Neural progenitor cell (in vitro differentiated cells): ENCODE measurements around the gene SSBP2. TPM values are rescaled to one million over a fixed set of nuclear protein-coding genes. Genes with fewer than 3 reads are reported as not detected.

Source experiments
- DNase-seq: peaks from one replicate; pipeline ENCODE4 v3.0.0-alpha.2; 2016; ENCODE audit warnings: low spot score
- H2AFZ ChIP-seq: fragments of 200-600 bp; sonication (generic); replicated peaks from 2 replicates; pipeline ENCODE4 v1.6.1; 2016; ENCODE audit warnings: antibody characterized with exemption
- H3F3A ChIP-seq: fragments of 200-600 bp; sonication (generic); 2 replicates; pipeline ENCODE4 v1.6.1; 2016; ENCODE audit warnings: antibody characterized with exemption, low read depth
- H3K27ac ChIP-seq: fragments of 200-600 bp; sonication (generic); 2 replicates; pipeline ENCODE4 v1.5.1; 2016; ENCODE audit warnings: mild to moderate bottlenecking
- H3K27me3 ChIP-seq: fragments of 200-600 bp; sonication (generic); 2 replicates; pipeline ENCODE4 v1.6.1; 2016; ENCODE audit warnings: mild to moderate bottlenecking, moderate library complexity
- H3K36me3 ChIP-seq: fragments of 200-600 bp; sonication (generic); 2 replicates; pipeline ENCODE4 v1.5.1; 2016
- H3K4me1 ChIP-seq: fragments of 200-600 bp; sonication (generic); 2 replicates; pipeline ENCODE4 v1.6.1; 2016; ENCODE audit warnings: mixed run types
- H3K4me2 ChIP-seq: fragments of 200-600 bp; sonication (generic); 2 replicates; pipeline ENCODE4 v1.6.1; 2016
- H3K4me3 ChIP-seq: fragments of 200-600 bp; sonication (generic); 2 replicates; pipeline ENCODE4 v1.5.1; 2016
- H3K79me2 ChIP-seq: fragments of 200-600 bp; sonication (generic); 2 replicates; pipeline ENCODE4 v1.6.1; 2016; ENCODE audit warnings: low read depth
- H3K9ac ChIP-seq: fragments of 200-600 bp; sonication (generic); 2 replicates; pipeline ENCODE4 v1.6.1; 2016
- H3K9me3 ChIP-seq: fragments of 200-600 bp; sonication (generic); 2 replicates; pipeline ENCODE4 v1.5.1; 2016; ENCODE audit warnings: low read depth
- H4K20me1 ChIP-seq: fragments of 200-600 bp; sonication (generic); 2 replicates; pipeline ENCODE4 v1.6.1; 2016; ENCODE audit warnings: low read depth
- H3K27ac Mint-ChIP-seq: 3 replicates; pipeline ENCODE4 v1.8.0; 2021; ENCODE audit warnings: mixed read lengths
- H3K27me3 Mint-ChIP-seq: 2 replicates; pipeline ENCODE4 v1.8.0; 2022; ENCODE audit warnings: low read depth, mild to moderate bottlenecking, inconsistent platforms, moderate library complexity, mixed read lengths; ENCODE audit not compliant: insufficient read depth
- H3K36me3 Mint-ChIP-seq: 3 replicates; pipeline ENCODE4 v1.8.0; 2021; ENCODE audit warnings: mixed read lengths
- H3K4me1 Mint-ChIP-seq: 3 replicates; pipeline ENCODE4 v1.8.0; 2021; ENCODE audit warnings: mixed read lengths
- H3K4me3 Mint-ChIP-seq: 3 replicates; pipeline ENCODE4 v1.8.0; 2021; ENCODE audit warnings: mild to moderate bottlenecking, moderate library complexity, mixed read lengths
- H3K9me3 Mint-ChIP-seq: 3 replicates; pipeline ENCODE4 v1.8.0; 2020; ENCODE audit warnings: mixed read lengths
- EZH2 ChIP-seq: fragments of 200-600 bp; sonication (generic); IDR thresholded peaks from 2 replicates; pipeline ENCODE4 v1.6.1; 2017; ENCODE audit warnings: antibody characterized with exemption, mild to moderate bottlenecking, moderate library complexity
- EZH2phosphoT487 ChIP-seq: fragments of 200-600 bp; sonication (generic); IDR thresholded peaks from 2 replicates; pipeline ENCODE4 v1.6.1; 2017; ENCODE audit warnings: antibody characterized with exemption
- total RNA-seq: library from RNA; depleted of rRNA; stranded (reverse); fragments of >200 nt; gene quantifications from 2 replicates; pipeline ENCODE4 v1.2.3, GENCODE V29; 2015; ENCODE audit warnings: low replicate concordance
- TF ChIP-seq, protein P1 (sequence below): fragments of 200-600 bp; sonication (generic); IDR thresholded peaks from 2 replicates; pipeline ENCODE4 v1.5.1; 2017; ENCODE audit warnings: antibody characterized with exemption, mild to moderate bottlenecking

SSBP2 gene
- total RNA-seq, 1 donor from 2014 or later, result 175 TPM

DNA sequence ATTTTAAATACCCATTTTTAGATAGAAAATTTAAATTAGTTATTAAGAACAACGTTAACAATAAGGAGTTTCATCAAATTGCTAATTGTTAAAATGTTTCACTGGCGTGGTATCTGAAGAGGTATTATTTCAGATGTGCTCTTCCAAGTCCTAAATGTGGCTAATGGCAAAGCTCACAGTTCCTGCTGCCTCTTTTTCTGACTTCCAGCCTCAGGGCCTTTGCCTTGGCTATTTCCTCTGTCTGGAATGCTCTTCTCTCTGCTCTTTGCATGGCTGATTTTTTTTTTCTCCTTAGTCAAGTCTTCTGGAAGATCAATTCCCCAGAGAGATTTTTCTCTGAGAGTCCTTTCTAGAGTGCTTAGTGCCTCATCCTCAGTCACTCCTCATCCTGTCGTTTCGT, 9.6 kb upstream of the SSBP2 start:
- H3K36me3 ChIP-seq, result no peaks in the 10 kb centered on the region
- H3K9ac ChIP-seq, result no peak overlapping the region
- Mint-ChIP-seq H3K4me3 (no peak overlapping the region), H3K9me3 (no peaks in the 10 kb centered on the region), H3K4me1 (peaks cover 13% of the 10 kb centered on the region), H3K27ac (no peak overlapping the region), H3K27me3 (peaks cover 4% of the 10 kb centered on the region), H3K36me3 (no peaks in the 10 kb centered on the region)
- H3K9me3 ChIP-seq, result no peaks in the 10 kb centered on the region
- H3K4me2 ChIP-seq, result no peak overlapping the region
- no peaks in the 10 kb centered on the region for H3F3A ChIP-seq
- peaks cover 21% of the 10 kb centered on the region for H3K4me1 ChIP-seq
- TF ChIP-seq, protein P1, sequence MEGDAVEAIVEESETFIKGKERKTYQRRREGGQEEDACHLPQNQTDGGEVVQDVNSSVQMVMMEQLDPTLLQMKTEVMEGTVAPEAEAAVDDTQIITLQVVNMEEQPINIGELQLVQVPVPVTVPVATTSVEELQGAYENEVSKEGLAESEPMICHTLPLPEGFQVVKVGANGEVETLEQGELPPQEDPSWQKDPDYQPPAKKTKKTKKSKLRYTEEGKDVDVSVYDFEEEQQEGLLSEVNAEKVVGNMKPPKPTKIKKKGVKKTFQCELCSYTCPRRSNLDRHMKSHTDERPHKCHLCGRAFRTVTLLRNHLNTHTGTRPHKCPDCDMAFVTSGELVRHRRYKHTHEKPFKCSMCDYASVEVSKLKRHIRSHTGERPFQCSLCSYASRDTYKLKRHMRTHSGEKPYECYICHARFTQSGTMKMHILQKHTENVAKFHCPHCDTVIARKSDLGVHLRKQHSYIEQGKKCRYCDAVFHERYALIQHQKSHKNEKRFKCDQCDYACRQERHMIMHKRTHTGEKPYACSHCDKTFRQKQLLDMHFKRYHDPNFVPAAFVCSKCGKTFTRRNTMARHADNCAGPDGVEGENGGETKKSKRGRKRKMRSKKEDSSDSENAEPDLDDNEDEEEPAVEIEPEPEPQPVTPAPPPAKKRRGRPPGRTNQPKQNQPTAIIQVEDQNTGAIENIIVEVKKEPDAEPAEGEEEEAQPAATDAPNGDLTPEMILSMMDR, result no peak
- TF ChIP-seq EZH2phosphoT487 (no peak), EZH2 (no peak)
- no peak overlapping the region for H3K27ac ChIP-seq
- no peak for DNase-seq
- no peak overlapping the region for H2AFZ ChIP-seq
- H3K4me3 ChIP-seq, result no peak overlapping the region
- no peaks in the 10 kb centered on the region for H4K20me1 ChIP-seq
- H3K27me3 ChIP-seq, result no peaks in the 10 kb centered on the region
- no peaks in the 10 kb centered on the region for H3K79me2 ChIP-seq

DNA sequence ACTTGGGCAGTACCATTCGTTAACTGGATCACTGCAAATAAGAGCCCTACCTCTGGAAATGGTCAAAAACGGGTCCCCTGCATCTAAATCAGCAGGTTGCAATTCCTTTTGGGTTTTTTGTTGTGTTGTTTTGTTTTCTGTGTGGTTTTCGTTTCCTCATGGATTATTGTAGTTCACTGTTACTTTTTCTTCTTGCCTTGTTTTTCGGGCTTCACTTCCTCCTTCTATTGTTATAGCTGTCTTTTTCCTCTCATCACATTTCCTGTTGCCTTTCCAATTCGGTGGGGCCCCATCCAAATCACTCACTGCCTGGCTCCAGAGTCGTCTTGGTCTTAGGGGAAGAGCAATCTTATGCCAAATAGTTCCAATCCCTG, 8.7 kb upstream of the SSBP2 start:
- peaks cover 4% of the 10 kb centered on the region for H3K27me3 Mint-ChIP-seq
- Histone ChIP-seq H3F3A (no peaks in the 10 kb centered on the region), H3K4me1 (peaks cover 30% of the 10 kb centered on the region), H3K4me2 (no peak overlapping the region), H3K9ac (no peak overlapping the region), H3K4me3 (no peak overlapping the region), H4K20me1 (no peaks in the 10 kb centered on the region), H3K27me3 (no peaks in the 10 kb centered on the region), H2AFZ (peak overlapping the region; percentile 82), H3K9me3 (no peaks in the 10 kb centered on the region), H3K27ac (no peak overlapping the region), H3K79me2 (no peaks in the 10 kb centered on the region), H3K36me3 (no peaks in the 10 kb centered on the region)
- no peak overlapping the region for H3K27ac Mint-ChIP-seq
- H3K4me3 Mint-ChIP-seq, result no peak overlapping the region
- DNase-seq, result no peak
- H3K36me3 Mint-ChIP-seq, result no peaks in the 10 kb centered on the region
- no peaks in the 10 kb centered on the region for H3K9me3 Mint-ChIP-seq
- TF ChIP-seq, protein P1, result no peak
- TF ChIP-seq EZH2 (no peak), EZH2phosphoT487 (no peak)
- H3K4me1 Mint-ChIP-seq, result peaks cover 19% of the 10 kb centered on the region

DNA sequence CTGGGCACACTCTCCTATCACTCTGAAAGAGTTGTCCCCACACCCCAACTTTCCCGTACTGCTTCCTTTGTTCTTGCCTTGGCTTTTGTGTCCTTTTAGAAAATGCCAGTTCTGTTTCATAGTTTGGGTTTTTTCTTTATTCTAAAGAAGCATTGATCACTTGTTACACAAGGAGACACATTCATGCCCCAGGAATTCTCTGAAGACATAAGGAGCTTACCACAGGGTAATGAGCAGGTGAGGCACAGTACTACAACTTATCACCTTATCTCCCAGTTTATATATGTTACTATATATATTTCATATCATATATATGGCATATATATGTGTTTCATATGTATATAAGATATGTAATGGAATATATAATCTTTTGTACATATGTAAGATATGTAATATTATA, 6.5 kb upstream of the SSBP2 start:
- no peaks in the 10 kb centered on the region for H4K20me1 ChIP-seq
- Mint-ChIP-seq H3K4me1 (peaks cover 35% of the 10 kb centered on the region), H3K36me3 (no peaks in the 10 kb centered on the region), H3K27ac (no peak overlapping the region), H3K9me3 (no peaks in the 10 kb centered on the region), H3K27me3 (peaks cover 4% of the 10 kb centered on the region), H3K4me3 (no peak overlapping the region)
- no peak overlapping the region for H3K4me3 ChIP-seq
- no peaks in the 10 kb centered on the region for H3K9me3 ChIP-seq
- peaks cover 16% of the 10 kb centered on the region for H3F3A ChIP-seq
- no peak for DNase-seq
- TF ChIP-seq, protein P1, result no peak
- TF ChIP-seq EZH2phosphoT487 (no peak), EZH2 (no peak)
- H3K27me3 ChIP-seq, result no peaks in the 10 kb centered on the region
- no peak overlapping the region for H3K4me2 ChIP-seq
- peaks cover 52% of the 10 kb centered on the region for H3K4me1 ChIP-seq
- no peak overlapping the region for H3K27ac ChIP-seq
- H3K9ac ChIP-seq, result no peak overlapping the region
- H3K79me2 ChIP-seq, result no peaks in the 10 kb centered on the region
- no peaks in the 10 kb centered on the region for H3K36me3 ChIP-seq
- H2AFZ ChIP-seq, result no peak overlapping the region
